ENCODE data around the gene CTNNA2.

CTNNA2 gene

GRCh38 chr2:80299661-80300060 lies 786.8 kb downstream of the CTNNA2 start:
- no peak for DNase-seq

- DNase-seq: no peak
These were observed 787.5 kb downstream of the CTNNA2 start for GRCh38 chr2:80300346-80300745.

- DNase-seq: no peak
These were observed 788.1 kb downstream of the CTNNA2 start for GRCh38 chr2:80300954-80301353.

GRCh38 chr2:80302001-80302313 lies 789.1 kb downstream of the CTNNA2 start:
- no peak for DNase-seq

GRCh38 chr2:80302314-80303005 lies 789.6 kb downstream of the CTNNA2 start:
- DNase-seq: no peak

GRCh38 chr2:80303006-80303908 lies 790.4 kb downstream of the CTNNA2 start:
- DNase-seq: no peak

- no peak for DNase-seq
These were observed 791.3 kb downstream of the CTNNA2 start, which contains the start of gene LRRTM1 for GRCh38 chr2:80303909-80304837. Gene LRRTM1, minus strand, starts transcription at chr2:80304752. Its CDS starts 933 bp downstream, at chr2:80303819.

GRCh38 chr2:80311304-80311703 lies 798.5 kb downstream of the CTNNA2 start:
- DNase-seq: no peak

- no peak for DNase-seq
These were observed 799.5 kb downstream of the CTNNA2 start for GRCh38 chr2:80312282-80312839.

GRCh38 chr2:80322311-80322920 lies 809.6 kb downstream of the CTNNA2 start:
- no peak for DNase-seq

- no peak for DNase-seq
These were observed 810.1 kb downstream of the CTNNA2 start for GRCh38 chr2:80322958-80323357.

GRCh38 chr2:80323610-80324009 lies 810.8 kb downstream of the CTNNA2 start:
- DNase-seq: peak; percentile 32

- no peak for DNase-seq
These were observed 811.7 kb downstream of the CTNNA2 start for GRCh38 chr2:80324525-80324924.

- DNase-seq: peak; percentile 70
These were observed 813.4 kb downstream of the CTNNA2 start for GRCh38 chr2:80326214-80326613.

- DNase-seq: no peak
These were observed 814.0 kb downstream of the CTNNA2 start for GRCh38 chr2:80326861-80327260.

- no peak for DNase-seq
These were observed 815.3 kb downstream of the CTNNA2 start for GRCh38 chr2:80328159-80328571.

- no peak for DNase-seq
These were observed 816.6 kb downstream of the CTNNA2 start for GRCh38 chr2:80329491-80329890.

GRCh38 chr2:80330527-80331450 lies 817.9 kb downstream of the CTNNA2 start:
- DNase-seq: no peak

GRCh38 chr2:80333886-80334285 lies 821.0 kb downstream of the CTNNA2 start:
- DNase-seq: no peak

- DNase-seq: no peak
These were observed 822.6 kb downstream of the CTNNA2 start for GRCh38 chr2:80335411-80335810.

- DNase-seq: no peak
These were observed 825.9 kb downstream of the CTNNA2 start for GRCh38 chr2:80338794-80339193.
